Measurements from ENCODE around the gene BRAF. TPM values are rescaled to one million over a fixed set of nuclear protein-coding genes. Genes with fewer than 3 reads are reported as not detected.
"Not testable (repeated sequence)": the region's sequence is repeated elsewhere in the genome, so short reads cannot be mapped to it uniquely, and the experiment has no call there.

The BRAF gene
- total RNA-seq, 1 donor from 2014 or later, result 60.5 TPM

- Mint-ChIP-seq H3K9me3 (ENCODE audit: low read depth) (peaks cover 5% of the 10 kb centered on the region), H3K4me1 (ENCODE audit: low read depth) (no peaks in the 10 kb centered on the region), H3K4me3 (ENCODE audit: low read depth) (no peak overlapping the region), H3K27ac (no peak overlapping the region), H3K36me3 (ENCODE audit: insufficient read depth) (peaks cover 24% of the 10 kb centered on the region), H3K27me3 (no peaks in the 10 kb centered on the region)
- TF ChIP-seq CTCF (IDR thresholded peaks at IDR 0.05; ENCODE audit: unreplicated experiment), result no peak
- DNase-seq (ENCODE audit: low spot score, unreplicated experiment), result no peak
Measured at GRCh38 chr7:140771826-140772225, 152.9 kb downstream of the BRAF start.

- TF ChIP-seq CTCF (IDR thresholded peaks at IDR 0.05; ENCODE audit: unreplicated experiment), result no peak
- Mint-ChIP-seq H3K4me1 (ENCODE audit: low read depth) (no peaks in the 10 kb centered on the region), H3K36me3 (ENCODE audit: insufficient read depth) (peaks cover 27% of the 10 kb centered on the region), H3K27me3 (no peaks in the 10 kb centered on the region), H3K4me3 (ENCODE audit: low read depth) (no peak overlapping the region), H3K9me3 (ENCODE audit: low read depth) (peaks cover 5% of the 10 kb centered on the region), H3K27ac (no peak overlapping the region)
- DNase-seq (ENCODE audit: low spot score, unreplicated experiment), result no peak
Measured at GRCh38 chr7:140769852-140770251, 154.9 kb downstream of the BRAF start.

GRCh38 chr7:140767418-140767817 is 157.3 kb downstream of the BRAF start:
- H3K9me3 Mint-ChIP-seq (ENCODE audit: low read depth), result peaks cover 5% of the 10 kb centered on the region
- H3K27ac Mint-ChIP-seq, result no peak overlapping the region
- H3K4me1 Mint-ChIP-seq (ENCODE audit: low read depth), result no peaks in the 10 kb centered on the region
- DNase-seq (ENCODE audit: low spot score, unreplicated experiment), result no peak
- no peak for TF ChIP-seq CTCF (IDR thresholded peaks at IDR 0.05; ENCODE audit: unreplicated experiment)
- no peaks in the 10 kb centered on the region for H3K27me3 Mint-ChIP-seq
- H3K36me3 Mint-ChIP-seq (ENCODE audit: insufficient read depth), result peaks cover 28% of the 10 kb centered on the region
- no peak overlapping the region for H3K4me3 Mint-ChIP-seq (ENCODE audit: low read depth)

GRCh38 chr7:140765441-140765840 is 159.3 kb downstream of the BRAF start:
- not testable (repeated sequence) for H3K27me3 Mint-ChIP-seq; H3K27ac Mint-ChIP-seq; H3K9me3 Mint-ChIP-seq (ENCODE audit: low read depth); DNase-seq (ENCODE audit: low spot score, unreplicated experiment); H3K4me3 Mint-ChIP-seq (ENCODE audit: low read depth); H3K4me1 Mint-ChIP-seq (ENCODE audit: low read depth)
- peaks cover 37% of the 10 kb centered on the region for H3K36me3 Mint-ChIP-seq (ENCODE audit: insufficient read depth)

GRCh38 chr7:140763166-140763565 is 161.6 kb downstream of the BRAF start:
- not testable (repeated sequence) for H3K4me3 Mint-ChIP-seq (ENCODE audit: low read depth); H3K27ac Mint-ChIP-seq; H3K27me3 Mint-ChIP-seq; H3K4me1 Mint-ChIP-seq (ENCODE audit: low read depth); DNase-seq (ENCODE audit: low spot score, unreplicated experiment)
- peaks cover 39% of the 10 kb centered on the region for H3K36me3 Mint-ChIP-seq (ENCODE audit: insufficient read depth)
- H3K9me3 Mint-ChIP-seq (ENCODE audit: low read depth), result peaks cover 14% of the 10 kb centered on the region

GRCh38 chr7:140761375-140761774 is 163.4 kb downstream of the BRAF start:
- not testable (repeated sequence) for H3K4me3 Mint-ChIP-seq (ENCODE audit: low read depth); H3K27me3 Mint-ChIP-seq; H3K4me1 Mint-ChIP-seq (ENCODE audit: low read depth); H3K9me3 Mint-ChIP-seq (ENCODE audit: low read depth); DNase-seq (ENCODE audit: low spot score, unreplicated experiment)
- H3K36me3 Mint-ChIP-seq (ENCODE audit: insufficient read depth), result peaks cover 28% of the 10 kb centered on the region
- peak overlapping the region; percentile 24 for H3K27ac Mint-ChIP-seq

- Mint-ChIP-seq H3K36me3 (ENCODE audit: insufficient read depth) (peaks cover 11% of the 10 kb centered on the region), H3K4me3 (ENCODE audit: low read depth) (no peak overlapping the region), H3K9me3 (ENCODE audit: low read depth) (peaks cover 1% of the 10 kb centered on the region), H3K27me3 (no peaks in the 10 kb centered on the region), H3K4me1 (ENCODE audit: low read depth) (peaks cover 5% of the 10 kb centered on the region), H3K27ac (no peak overlapping the region)
- TF ChIP-seq CTCF (IDR thresholded peaks at IDR 0.05; ENCODE audit: unreplicated experiment), result no peak
- no peak for DNase-seq (ENCODE audit: low spot score, unreplicated experiment)
Measured at GRCh38 chr7:140754506-140754905, 170.2 kb downstream of the BRAF start.

All from progenitor cell of endocrine pancreas (in vitro differentiated cells).